GM21717 (cell line): Measurements from ENCODE around the gene NMU.
"Not testable (repeated sequence)": the region's sequence is repeated elsewhere in the genome, so short reads cannot be mapped to it uniquely, and the experiment has no call there.

Experiments
- ATAC-seq: cut with Tn5 transposase; IDR thresholded peaks from one replicate; pipeline ENCODE4 v1.9.1; 2021; ENCODE audit warnings: mild to moderate bottlenecking, moderate library complexity; ENCODE audit not compliant: unreplicated experiment

NMU gene

GRCh38 chr4:55625835-55626234 lies 10.3 kb downstream of the NMU start:
- no peak for ATAC-seq

- ATAC-seq: not testable (repeated sequence)
Measured at GRCh38 chr4:55624063-55624462, 12.0 kb downstream of the NMU start.

DNA sequence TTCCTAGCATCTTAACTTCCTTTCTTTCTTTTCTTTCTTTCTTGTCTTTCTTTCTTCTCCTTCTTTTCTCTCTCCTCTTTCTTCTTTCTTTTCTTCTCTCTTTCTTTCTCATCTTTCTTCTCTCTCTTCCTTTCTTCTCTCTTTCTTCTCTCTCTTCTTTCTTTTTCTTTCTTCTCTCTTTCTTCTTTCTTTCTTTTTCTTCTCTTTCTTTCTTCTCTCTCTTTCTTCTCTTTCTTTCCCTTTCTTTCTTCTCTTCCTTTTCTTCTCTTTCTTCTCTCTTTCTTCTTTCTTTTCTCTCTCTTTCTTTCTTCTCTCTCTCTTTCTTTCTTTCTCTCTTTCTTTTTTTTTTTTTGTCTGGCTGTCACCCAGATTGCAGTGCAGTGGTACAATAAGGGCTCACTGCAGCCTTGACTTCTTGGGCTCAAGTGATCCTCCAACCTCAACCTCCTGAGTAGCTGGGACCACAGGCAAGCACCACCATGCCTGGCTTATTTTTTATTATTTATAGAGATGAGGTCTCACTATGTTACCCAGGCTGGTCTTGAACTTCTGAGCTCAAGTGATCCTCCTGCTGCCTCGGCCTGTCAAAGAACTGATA lies 17.5 kb downstream of the NMU start:
- no peak for ATAC-seq

DNA sequence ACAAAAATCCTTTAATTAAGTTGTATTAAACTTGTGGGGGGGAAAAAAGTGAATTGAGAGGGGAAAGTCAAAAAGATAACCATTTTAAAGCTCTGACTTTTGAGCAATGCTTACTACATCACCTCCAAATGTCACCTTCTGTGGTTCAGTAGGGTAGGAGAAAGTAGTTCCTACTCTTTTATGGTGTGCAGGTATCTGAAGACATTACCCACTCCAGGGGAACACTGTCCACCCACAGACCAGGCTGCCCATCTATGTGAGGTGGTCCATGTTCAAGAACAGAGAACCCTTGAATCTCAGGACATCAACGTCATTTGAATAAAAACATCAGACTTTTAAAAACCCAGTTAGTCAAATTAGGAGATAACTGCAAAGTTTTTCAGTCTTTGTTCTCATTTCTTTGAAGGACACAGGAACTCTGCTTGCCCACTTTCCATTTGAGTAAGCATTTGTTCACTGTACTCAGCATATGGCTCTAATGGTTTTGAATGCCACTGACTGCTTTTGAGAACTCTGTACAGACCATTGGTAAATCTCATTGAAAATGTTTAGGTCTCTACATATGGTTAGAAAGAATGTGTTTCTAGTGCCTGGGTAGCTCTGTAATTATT lies 18.4 kb downstream of the NMU start:
- ATAC-seq: peak; percentile 100

DNA sequence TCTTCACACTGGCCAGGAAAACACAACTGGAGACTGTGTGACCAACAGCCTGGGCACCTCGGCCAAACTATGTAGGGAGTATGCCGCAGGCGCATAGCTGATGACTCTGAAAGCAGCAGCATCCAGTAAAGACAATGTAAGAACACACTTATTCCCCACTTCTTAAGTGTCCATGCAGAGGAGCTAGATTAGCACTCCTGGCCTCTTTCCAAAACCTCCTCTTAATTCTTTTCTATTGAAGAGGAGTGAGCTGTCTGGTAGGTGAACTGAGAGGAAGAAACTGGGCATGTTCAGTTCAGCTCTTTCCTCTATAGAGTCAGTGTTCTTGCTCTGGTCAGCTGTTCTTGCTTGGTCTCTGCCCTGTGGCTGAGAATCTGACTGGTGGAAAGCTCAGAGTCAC lies 21.1 kb downstream of the NMU start:
- ATAC-seq: no peak

DNA sequence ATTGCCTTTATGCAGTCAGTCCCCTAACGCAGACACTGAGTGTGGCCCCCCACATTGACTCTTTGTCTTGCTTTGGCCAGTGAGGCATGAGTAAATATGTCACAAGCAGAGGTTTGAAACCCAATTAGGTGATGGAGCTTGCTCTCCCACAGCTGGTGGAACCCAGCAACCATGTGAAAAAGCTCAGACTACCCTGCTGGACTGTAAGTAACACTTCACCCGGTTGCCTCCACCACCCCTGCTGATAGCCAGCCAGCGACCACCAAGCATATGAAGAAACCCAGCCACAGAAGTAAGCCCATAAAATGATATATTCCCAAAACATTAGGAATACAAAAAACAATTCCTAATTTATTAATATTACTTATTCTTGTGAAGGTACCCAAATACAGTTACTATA lies 22.5 kb downstream of the NMU start:
- ATAC-seq: no peak

DNA sequence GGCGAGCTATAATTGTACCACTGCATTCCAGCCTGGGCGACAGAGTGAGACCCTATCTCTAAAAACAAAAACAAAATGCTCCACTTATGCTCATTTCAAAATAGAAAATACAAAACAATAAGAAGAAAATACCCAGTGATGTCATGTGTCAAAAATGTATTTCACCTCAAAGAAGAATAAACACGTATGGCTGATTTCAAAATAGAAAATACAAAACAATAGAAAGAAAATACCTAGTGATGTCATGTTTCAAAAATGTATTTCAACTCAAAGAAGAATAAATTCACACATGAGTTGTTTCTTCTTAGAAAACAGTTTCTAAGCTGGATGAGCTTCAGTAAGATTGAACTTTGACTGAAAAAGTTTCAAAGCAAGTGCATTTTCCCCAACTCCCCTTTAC lies 23.8 kb downstream of the NMU start:
- no peak for ATAC-seq

- no peak for ATAC-seq
Measured at GRCh38 chr4:55611358-55612059, 24.6 kb downstream of the NMU start.

- ATAC-seq: no peak
Measured at GRCh38 chr4:55610381-55610780, 25.7 kb downstream of the NMU start.

- no peak for ATAC-seq
Measured at GRCh38 chr4:55609393-55609866, 26.7 kb downstream of the NMU start.

DNA sequence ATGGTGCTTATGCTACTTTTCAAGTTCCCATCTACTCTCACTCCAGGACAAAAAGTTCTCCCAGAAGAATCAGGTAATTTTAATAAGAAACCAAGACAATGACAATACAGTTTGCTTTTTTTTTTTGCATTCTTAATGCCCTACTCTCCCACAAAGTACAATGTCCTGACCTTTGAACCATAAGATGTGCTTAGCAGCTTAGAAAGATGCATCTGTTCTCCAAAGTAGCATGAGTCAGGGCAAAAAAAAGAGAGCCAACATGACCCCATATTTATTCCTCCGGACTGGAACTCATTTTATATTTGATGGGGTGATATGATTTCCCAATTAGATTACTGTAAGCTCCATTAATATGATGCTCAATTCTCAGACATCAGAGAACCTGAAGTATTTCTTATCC lies 27.5 kb downstream of the NMU start:
- no peak for ATAC-seq

GRCh38 chr4:55604996-55605395 lies 31.1 kb downstream of the NMU start:
- no peak for ATAC-seq

GRCh38 chr4:55600640-55601039 lies 35.5 kb downstream of the NMU start:
- no peak for ATAC-seq

- ATAC-seq: no peak
Measured at GRCh38 chr4:55598641-55599040, 37.5 kb downstream of the NMU start.

- ATAC-seq: no peak
Measured at GRCh38 chr4:55592014-55592413, 44.1 kb downstream of the NMU start, which contains the start of gene PDCL2. Gene PDCL2, minus strand, starts transcription at chr4:55592245. Its CDS starts 136 bp downstream, at chr4:55592109.

- no peak for ATAC-seq
Measured at GRCh38 chr4:55588160-55588559, 47.9 kb downstream of the NMU start.

- not testable (repeated sequence) for ATAC-seq
Measured at GRCh38 chr4:55582773-55583172, 53.3 kb downstream of the NMU start.

GRCh38 chr4:55578341-55579010 lies 57.6 kb downstream of the NMU start:
- ATAC-seq: no peak

- ATAC-seq: no peak
Measured at GRCh38 chr4:55575513-55575912, 60.6 kb downstream of the NMU start.

DNA sequence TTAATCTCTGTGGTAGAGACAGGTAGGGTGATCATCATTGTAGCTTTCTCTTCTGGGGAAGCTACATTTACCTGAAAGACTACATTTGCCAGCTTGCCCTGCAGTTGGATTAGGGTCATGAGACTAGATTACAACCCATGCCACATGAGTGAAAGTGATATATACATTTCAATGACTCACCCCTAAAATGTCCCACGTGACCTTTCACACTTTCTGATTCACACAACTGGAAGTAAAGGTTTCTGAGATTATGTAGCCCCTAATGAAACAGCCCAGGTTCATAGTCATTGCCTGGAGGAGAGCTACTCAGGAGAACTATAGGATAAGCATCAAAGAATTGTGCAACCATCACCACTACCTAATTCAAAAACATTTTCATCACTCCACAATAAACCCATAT lies 61.8 kb downstream of the NMU start:
- no peak for ATAC-seq

GRCh38 chr4:55571806-55572205 lies 64.3 kb downstream of the NMU start:
- ATAC-seq: no peak
